Measurements from ENCODE around the gene R3HCC1L.
"Not testable (repeated sequence)": the region's sequence is repeated elsewhere in the genome, so short reads cannot be mapped to it uniquely, and the experiment has no call there.

The R3HCC1L gene

DNA sequence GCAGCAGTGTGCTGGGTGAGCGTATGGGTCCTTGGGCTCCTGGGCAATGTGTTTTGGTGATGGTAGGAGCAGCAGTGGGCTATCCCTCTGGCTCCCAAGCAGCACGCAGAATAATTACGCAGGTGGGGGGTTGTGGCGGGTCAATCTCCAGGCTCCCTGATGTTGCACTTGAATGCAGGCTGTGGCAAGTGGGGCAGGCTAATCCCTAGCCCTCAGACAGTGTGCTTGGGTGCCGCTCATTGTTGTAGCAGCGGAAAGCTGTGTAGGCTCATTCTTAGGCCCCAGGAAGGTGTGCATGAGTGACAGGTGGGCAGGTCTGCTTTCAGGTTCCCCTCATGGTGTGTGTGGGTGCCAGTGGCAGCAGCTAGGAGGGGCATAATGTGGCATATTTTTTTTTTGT lies 89.4 kb downstream of the R3HCC1L start:
- H3K4me3 ChIP-seq (ENCODE audit: low read depth, low read length), result no peak overlapping the region
- DNase-seq (ENCODE audit: low read depth), result no peak
- TF ChIP-seq, protein P1, sequence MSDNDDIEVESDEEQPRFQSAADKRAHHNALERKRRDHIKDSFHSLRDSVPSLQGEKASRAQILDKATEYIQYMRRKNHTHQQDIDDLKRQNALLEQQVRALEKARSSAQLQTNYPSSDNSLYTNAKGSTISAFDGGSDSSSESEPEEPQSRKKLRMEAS (IDR thresholded peaks at IDR 0.05; ENCODE audit: low read depth, low read length), result no peak
- TF ChIP-seq POLR2A (IDR thresholded peaks at IDR 0.05; ENCODE audit: extremely low read depth, insufficient read length) (no peak), MYC (IDR thresholded peaks at IDR 0.05; ENCODE audit: low read depth, low read length) (no peak)
- TF ChIP-seq, protein P2, sequence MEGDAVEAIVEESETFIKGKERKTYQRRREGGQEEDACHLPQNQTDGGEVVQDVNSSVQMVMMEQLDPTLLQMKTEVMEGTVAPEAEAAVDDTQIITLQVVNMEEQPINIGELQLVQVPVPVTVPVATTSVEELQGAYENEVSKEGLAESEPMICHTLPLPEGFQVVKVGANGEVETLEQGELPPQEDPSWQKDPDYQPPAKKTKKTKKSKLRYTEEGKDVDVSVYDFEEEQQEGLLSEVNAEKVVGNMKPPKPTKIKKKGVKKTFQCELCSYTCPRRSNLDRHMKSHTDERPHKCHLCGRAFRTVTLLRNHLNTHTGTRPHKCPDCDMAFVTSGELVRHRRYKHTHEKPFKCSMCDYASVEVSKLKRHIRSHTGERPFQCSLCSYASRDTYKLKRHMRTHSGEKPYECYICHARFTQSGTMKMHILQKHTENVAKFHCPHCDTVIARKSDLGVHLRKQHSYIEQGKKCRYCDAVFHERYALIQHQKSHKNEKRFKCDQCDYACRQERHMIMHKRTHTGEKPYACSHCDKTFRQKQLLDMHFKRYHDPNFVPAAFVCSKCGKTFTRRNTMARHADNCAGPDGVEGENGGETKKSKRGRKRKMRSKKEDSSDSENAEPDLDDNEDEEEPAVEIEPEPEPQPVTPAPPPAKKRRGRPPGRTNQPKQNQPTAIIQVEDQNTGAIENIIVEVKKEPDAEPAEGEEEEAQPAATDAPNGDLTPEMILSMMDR (IDR thresholded peaks at IDR 0.05; ENCODE audit: low read depth, low read length), result no peak

DNA sequence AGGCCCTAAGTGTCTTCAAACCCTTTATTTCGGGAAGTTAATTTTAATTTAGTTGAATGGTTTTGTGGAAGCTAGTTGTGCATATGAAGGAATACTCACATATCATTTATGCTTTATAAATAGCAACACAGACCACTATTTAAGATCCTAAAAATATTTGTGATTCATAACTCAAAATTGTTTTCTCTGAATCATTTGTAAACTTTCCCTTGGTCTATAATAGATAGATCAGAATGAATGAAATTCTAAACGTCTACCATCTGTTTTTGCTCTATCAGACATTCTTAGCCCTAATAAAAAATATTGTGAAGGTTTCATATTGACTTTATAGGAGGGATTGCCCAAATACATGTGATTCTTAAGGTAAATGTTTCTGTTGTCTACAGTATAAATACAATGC lies 90.1 kb downstream of the R3HCC1L start:
- no peak overlapping the region for H3K4me3 ChIP-seq (ENCODE audit: low read depth, low read length)
- no peak for DNase-seq (ENCODE audit: low read depth)
- TF ChIP-seq POLR2A (IDR thresholded peaks at IDR 0.05; ENCODE audit: extremely low read depth, insufficient read length) (no peak), MYC (IDR thresholded peaks at IDR 0.05; ENCODE audit: low read depth, low read length) (no peak)
- TF ChIP-seq, protein P2 (IDR thresholded peaks at IDR 0.05; ENCODE audit: low read depth, low read length), result no peak
- TF ChIP-seq, protein P1 (IDR thresholded peaks at IDR 0.05; ENCODE audit: low read depth, low read length), result no peak

DNA sequence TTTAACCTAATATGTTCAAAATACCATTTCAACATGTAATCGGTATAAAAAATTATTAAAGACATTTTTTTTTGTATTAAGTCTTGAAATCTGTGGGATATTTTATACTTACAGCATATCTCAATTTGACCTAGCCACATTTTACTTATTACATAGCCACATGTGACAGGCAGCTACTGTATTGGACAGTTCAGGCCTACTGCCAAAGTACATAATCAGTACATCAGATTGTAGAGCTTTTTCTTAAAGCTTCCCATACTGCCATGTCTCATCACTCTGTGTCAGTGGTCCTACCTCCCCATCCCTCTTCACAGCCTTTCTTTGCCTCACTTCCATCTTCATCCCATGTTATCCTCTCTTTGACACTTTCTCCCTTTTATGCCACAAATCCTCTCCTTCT lies 90.5 kb downstream of the R3HCC1L start:
- TF ChIP-seq, protein P1 (IDR thresholded peaks at IDR 0.05; ENCODE audit: low read depth, low read length), result no peak
- TF ChIP-seq MYC (IDR thresholded peaks at IDR 0.05; ENCODE audit: low read depth, low read length) (no peak), POLR2A (IDR thresholded peaks at IDR 0.05; ENCODE audit: extremely low read depth, insufficient read length) (no peak)
- TF ChIP-seq, protein P2 (IDR thresholded peaks at IDR 0.05; ENCODE audit: low read depth, low read length), result no peak
- H3K4me3 ChIP-seq (ENCODE audit: low read depth, low read length), result no peak overlapping the region
- no peak for DNase-seq (ENCODE audit: low read depth)

DNA sequence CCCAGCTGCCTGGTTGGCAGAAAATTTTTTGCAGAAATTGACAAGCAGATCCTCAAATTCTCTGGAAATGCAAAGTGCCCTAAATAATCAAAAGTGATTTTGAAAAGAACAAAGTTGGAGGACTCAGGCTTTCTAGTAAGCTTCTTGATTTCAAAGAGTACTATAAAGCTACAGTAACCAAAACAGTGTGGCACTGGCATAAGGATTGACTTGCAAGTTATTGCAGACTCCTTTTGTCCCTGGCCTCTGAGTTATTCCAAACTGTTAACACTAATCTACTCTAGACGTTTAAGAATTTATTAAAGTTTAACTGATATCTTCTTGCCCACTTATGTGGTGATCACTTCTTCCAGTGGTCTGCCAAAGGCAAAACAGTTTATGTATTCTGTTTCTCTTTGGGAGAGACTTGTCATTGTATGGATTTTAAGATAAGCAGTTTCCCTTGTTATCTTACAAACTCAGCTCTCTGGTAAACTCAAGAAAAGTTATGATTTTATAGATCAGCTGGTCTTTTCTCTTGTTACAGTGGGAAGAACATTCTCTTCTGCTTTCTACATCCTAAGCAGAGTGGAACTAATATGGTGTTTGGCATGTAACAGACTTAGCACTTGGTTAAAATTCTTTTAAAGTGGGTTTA lies 92.2 kb downstream of the R3HCC1L start:
- DNase-seq (ENCODE audit: low read depth), result no peak
- TF ChIP-seq, protein P2 (IDR thresholded peaks at IDR 0.05; ENCODE audit: low read depth, low read length), result no peak
- no peak for TF ChIP-seq POLR2A (IDR thresholded peaks at IDR 0.05; ENCODE audit: extremely low read depth, insufficient read length)
- TF ChIP-seq, protein P1 (IDR thresholded peaks at IDR 0.05; ENCODE audit: low read depth, low read length), result no peak
- TF ChIP-seq MYC (IDR thresholded peaks at IDR 0.05; ENCODE audit: low read depth, low read length), result no peak
- no peak overlapping the region for H3K4me3 ChIP-seq (ENCODE audit: low read depth, low read length)

DNA sequence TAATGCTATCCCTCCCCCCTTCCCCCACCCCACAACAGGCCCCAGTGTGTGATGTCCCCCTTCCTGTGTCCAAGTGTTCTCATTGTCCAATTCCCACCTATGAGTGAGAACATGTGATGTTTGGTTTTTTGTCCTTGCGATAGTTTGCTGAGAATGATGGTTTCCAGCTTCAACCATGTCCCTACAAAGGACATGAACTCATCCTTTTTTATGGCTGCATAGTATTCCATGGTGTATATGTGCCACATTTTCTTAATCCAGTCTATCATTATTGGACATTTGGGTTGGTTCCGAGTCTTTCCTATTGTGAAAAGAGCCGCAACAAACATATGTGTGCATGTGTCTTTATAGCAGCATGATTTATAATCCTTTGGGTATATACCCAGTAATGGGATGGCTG lies 93.3 kb downstream of the R3HCC1L start:
- not testable (repeated sequence) for H3K4me3 ChIP-seq (ENCODE audit: low read depth, low read length); DNase-seq (ENCODE audit: low read depth)

DNA sequence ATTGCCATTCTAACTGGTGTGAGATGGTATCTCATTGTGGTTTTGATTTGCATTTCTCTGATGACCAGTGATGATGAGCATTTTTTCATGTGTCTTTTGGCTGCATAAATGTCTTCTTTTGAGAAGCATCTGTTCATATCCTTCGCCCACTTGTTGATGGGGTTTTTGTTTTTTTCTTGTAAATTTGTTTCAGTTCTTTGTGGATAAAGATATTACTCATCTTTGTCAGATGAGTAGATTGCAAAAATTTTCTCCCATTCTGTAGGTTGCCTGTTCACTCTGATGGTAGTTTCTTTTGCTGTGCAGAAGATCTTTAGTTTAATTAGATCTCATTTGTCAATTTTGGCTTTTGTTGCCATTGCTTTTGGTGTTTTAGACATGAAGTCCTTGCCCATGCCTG lies 93.8 kb downstream of the R3HCC1L start:
- H3K4me3 ChIP-seq (ENCODE audit: low read depth, low read length); DNase-seq (ENCODE audit: low read depth): not testable (repeated sequence)

DNA sequence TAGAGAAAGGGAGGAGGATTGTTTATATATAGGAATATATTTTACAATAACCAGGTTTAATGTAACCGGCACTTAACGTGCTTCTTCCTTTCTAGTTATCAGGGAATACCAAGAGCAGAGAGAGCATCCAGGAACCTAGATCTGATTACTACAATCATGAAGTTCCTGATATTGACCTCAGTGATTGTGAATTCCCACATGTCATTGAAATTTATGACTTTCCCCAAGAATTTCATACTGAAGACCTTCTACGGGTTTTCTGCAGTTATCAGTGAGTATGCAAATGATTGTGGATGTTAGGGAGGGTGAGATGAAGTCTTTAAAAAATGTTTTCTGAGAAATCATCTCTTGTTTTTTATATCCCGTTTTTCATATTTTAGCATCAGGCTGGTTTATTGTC lies 97.0 kb downstream of the R3HCC1L start:
- H3K4me3 ChIP-seq (ENCODE audit: low read depth, low read length), result no peak overlapping the region
- TF ChIP-seq, protein P1 (IDR thresholded peaks at IDR 0.05; ENCODE audit: low read depth, low read length), result no peak
- TF ChIP-seq MYC (IDR thresholded peaks at IDR 0.05; ENCODE audit: low read depth, low read length), result no peak
- TF ChIP-seq POLR2A (IDR thresholded peaks at IDR 0.05; ENCODE audit: extremely low read depth, insufficient read length), result no peak
- no peak for DNase-seq (ENCODE audit: low read depth)

All from NB4 (cell line).